SU-DHL-6 (cell line): ENCODE data around the gene RAD1.

Source experiments
- EZH2phosphoT487 ChIP-seq: fragments of 200-600 bp; sonication (generic), shearing (Covaris generic); conservative IDR thresholded peaks from 2 replicates; pipeline ENCODE4 v1.6.1; 2018; ENCODE audit warnings: mild to moderate bottlenecking, antibody characterized with exemption, low read length, moderate library complexity, mixed read lengths
- TF ChIP-seq, protein P1 (sequence below): fragments of 200-600 bp; sonication (generic); IDR thresholded peaks from one replicate; pipeline ENCODE4 v1.5.1; 2017; ENCODE audit warnings: antibody characterized with exemption, mild to moderate bottlenecking, low read length, moderate library complexity; ENCODE audit not compliant: insufficient read depth, poor library complexity, severe bottlenecking

DNA sequence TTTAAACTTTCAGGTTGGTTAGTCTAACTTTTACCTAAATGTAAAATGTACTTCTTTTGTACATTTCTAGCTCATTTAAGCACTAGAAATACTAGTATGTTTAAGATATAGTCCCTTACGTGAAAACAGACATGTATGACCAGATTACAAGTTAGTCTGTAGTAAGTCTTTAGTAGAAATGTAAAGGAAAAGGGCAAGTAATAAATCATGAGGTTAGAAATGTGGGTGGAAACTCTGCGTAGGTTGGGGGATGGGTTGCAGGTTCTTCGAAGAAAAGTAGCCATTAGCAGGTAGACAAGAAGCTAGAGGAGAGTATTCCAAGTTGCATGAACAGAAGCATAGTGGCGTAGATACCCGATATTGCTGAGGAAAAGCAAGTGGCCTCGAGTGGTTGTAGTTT lies 22.9 kb downstream of the RAD1 start:
- TF ChIP-seq, protein P1, sequence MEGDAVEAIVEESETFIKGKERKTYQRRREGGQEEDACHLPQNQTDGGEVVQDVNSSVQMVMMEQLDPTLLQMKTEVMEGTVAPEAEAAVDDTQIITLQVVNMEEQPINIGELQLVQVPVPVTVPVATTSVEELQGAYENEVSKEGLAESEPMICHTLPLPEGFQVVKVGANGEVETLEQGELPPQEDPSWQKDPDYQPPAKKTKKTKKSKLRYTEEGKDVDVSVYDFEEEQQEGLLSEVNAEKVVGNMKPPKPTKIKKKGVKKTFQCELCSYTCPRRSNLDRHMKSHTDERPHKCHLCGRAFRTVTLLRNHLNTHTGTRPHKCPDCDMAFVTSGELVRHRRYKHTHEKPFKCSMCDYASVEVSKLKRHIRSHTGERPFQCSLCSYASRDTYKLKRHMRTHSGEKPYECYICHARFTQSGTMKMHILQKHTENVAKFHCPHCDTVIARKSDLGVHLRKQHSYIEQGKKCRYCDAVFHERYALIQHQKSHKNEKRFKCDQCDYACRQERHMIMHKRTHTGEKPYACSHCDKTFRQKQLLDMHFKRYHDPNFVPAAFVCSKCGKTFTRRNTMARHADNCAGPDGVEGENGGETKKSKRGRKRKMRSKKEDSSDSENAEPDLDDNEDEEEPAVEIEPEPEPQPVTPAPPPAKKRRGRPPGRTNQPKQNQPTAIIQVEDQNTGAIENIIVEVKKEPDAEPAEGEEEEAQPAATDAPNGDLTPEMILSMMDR, result no peak
- TF ChIP-seq EZH2phosphoT487, result no peak
